Upper lobe of left lung (tissue), 6 donors: Measurements from ENCODE around the gene CARD10. TPM values are rescaled to one million over a fixed set of nuclear protein-coding genes. Genes with fewer than 3 reads are reported as not detected.
A peak's percentile ranks its signal among the peaks of the same experiment; 100 is the strongest.

Experiments
- ATAC-seq, 2 donors: fragments of 200-7000 bp; cut with Tn5 transposase; one replicate each; pipeline ENCODE4 v1.9.1; 2022; ENCODE audit warnings: mild to moderate bottlenecking in 2 of 2, moderate library complexity in 2 of 2; ENCODE audit not compliant: low FRiP score in 2 of 2
- DNase-seq, 2 donors: peaks; one replicate each; pipeline ENCODE4 v3.0.0-alpha.2; 2019 to 2020
- H3K27ac ChIP-seq, 4 donors: fragments of 200-600 bp; sonication (generic); one replicate each; pipeline ENCODE4 v1.5.1; 2016 to 2019
- H3K27me3 ChIP-seq, 4 donors: fragments of 200-600 bp; sonication (generic); one replicate each; pipeline ENCODE4 v1.5.1; 2017 to 2019
- H3K36me3 ChIP-seq, 4 donors: fragments of 200-600 bp; sonication (generic); one replicate each; pipeline ENCODE4 v1.5.1; 2016 to 2019
- H3K4me1 ChIP-seq, 4 donors: fragments of 200-600 bp; sonication (generic); one replicate each; pipeline ENCODE4 v1.5.1; 2018 to 2019
- H3K4me3 ChIP-seq, 4 donors: fragments of 200-600 bp; sonication (generic); one replicate each; pipeline ENCODE4 v1.5.1; 2017 to 2019; ENCODE audit warnings: mild to moderate bottlenecking in 2 of 4, moderate library complexity in 1 of 4
- H3K9me3 ChIP-seq, 4 donors: fragments of 200-600 bp; sonication (generic); one replicate each; pipeline ENCODE4 v1.5.1; 2018 to 2019
- EP300 ChIP-seq, 4 donors: sonication (generic); formaldehyde crosslinking; IDR thresholded peaks; one replicate each; pipeline ENCODE4 v1.5.1; 2017; ENCODE audit warnings: antibody characterized with exemption in 4 of 4, control low read depth in 2 of 4
- POLR2A ChIP-seq, 4 donors: fragments of 450-650 bp; IDR thresholded peaks; one replicate each; pipeline ENCODE4 v1.5.1; 2016 to 2017; ENCODE audit warnings: antibody characterized with exemption in 4 of 4, mild to moderate bottlenecking in 2 of 4
- POLR2AphosphoS5 ChIP-seq, 2 donors: sonication (generic); formaldehyde crosslinking; IDR thresholded peaks; one replicate each; pipeline ENCODE4 v1.5.1; 2017; ENCODE audit warnings: antibody characterized with exemption in 2 of 2
- WGBS, 2 donors: methylation state at CpG; one replicate each; pipeline ENCODE4 v1.1.5; 2017 to 2018; 5-methylcytosine and 5-hydroxymethylcytosine counted together
- total RNA-seq, 6 donors: library from RNA; depleted of rRNA in 4 of 6; stranded (reverse); fragments of >200 nt in 4 of 6; gene quantifications; one replicate each; pipeline versions ENCODE4 v1.1.0 to v1.2.1, GENCODE V29; 2016 to 2021
- TF ChIP-seq, protein P1 (sequence below), 6 experiments: fragments of 450-650 bp in 4 of 6; fragments of 200-600 bp in 2 of 6; sonication (generic) in 2 of 6; IDR thresholded peaks; one replicate each; pipeline ENCODE4 v1.5.1; 2016 to 2019; ENCODE audit warnings: antibody characterized with exemption in 6 of 6
- donor health status: DM: no; HTN: no; CAD: no; lungs with moderate emphysema.
- donor health status: DM: no; HTN: yes; CAD: no; lungs with severe emphysema.

The CARD10 gene
- total RNA-seq, 6 donors from 2014 or later: 6.2 to 19.8 (median 13.6) TPM

DNA sequence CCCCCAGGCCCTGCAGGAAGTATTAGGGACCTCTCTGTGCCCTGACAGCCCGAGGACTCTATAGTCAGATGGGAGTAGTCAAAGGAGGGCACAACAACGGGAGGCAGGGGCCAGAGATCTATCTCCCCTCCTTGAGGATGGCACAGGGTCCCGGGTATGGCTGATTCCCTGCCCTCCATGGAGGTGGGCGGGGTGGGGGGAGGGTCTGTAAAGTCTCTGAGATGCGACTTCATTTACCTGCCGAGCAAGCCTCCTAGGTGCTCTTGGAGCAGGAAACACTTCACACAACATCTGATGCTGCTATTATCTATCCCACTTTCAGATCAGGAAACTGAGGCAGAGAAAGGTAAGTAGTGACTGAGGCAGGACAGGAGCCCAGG lies 40.3 kb upstream of the CARD10 start:
- WGBS, 2 donors: 45 to 52% methylated on average over 2 to 6 of the region's 6 CpGs
- Histone ChIP-seq H3K36me3 (no peaks in the 10 kb centered on the region), H3K4me1 (peaks cover 51 to 64% (median 58%) of the 10 kb centered on the region in 4 donors), H3K9me3 (no peaks in the 10 kb centered on the region), H3K27ac (peak overlapping the region; percentile 97 to 99 (median 99)), H3K4me3 (peak overlapping the region in 3 of 4 donors; percentile 69 to 87 (median 82)), H3K27me3 (peaks cover 0 to 15% (median 2%) of the 10 kb centered on the region in 4 donors)
- ATAC-seq (no peak), DNase-seq (no peak)
- TF ChIP-seq, protein P1, sequence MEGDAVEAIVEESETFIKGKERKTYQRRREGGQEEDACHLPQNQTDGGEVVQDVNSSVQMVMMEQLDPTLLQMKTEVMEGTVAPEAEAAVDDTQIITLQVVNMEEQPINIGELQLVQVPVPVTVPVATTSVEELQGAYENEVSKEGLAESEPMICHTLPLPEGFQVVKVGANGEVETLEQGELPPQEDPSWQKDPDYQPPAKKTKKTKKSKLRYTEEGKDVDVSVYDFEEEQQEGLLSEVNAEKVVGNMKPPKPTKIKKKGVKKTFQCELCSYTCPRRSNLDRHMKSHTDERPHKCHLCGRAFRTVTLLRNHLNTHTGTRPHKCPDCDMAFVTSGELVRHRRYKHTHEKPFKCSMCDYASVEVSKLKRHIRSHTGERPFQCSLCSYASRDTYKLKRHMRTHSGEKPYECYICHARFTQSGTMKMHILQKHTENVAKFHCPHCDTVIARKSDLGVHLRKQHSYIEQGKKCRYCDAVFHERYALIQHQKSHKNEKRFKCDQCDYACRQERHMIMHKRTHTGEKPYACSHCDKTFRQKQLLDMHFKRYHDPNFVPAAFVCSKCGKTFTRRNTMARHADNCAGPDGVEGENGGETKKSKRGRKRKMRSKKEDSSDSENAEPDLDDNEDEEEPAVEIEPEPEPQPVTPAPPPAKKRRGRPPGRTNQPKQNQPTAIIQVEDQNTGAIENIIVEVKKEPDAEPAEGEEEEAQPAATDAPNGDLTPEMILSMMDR (IDR thresholded peaks at IDR 0.05): no peak
- TF ChIP-seq POLR2A (IDR thresholded peaks at IDR 0.05) (no peak), EP300 (IDR thresholded peaks at IDR 0.05) (no peak)

GRCh38 chr22:37558815-37559214 lies 39.6 kb upstream of the CARD10 start:
- ATAC-seq: no peak

DNA sequence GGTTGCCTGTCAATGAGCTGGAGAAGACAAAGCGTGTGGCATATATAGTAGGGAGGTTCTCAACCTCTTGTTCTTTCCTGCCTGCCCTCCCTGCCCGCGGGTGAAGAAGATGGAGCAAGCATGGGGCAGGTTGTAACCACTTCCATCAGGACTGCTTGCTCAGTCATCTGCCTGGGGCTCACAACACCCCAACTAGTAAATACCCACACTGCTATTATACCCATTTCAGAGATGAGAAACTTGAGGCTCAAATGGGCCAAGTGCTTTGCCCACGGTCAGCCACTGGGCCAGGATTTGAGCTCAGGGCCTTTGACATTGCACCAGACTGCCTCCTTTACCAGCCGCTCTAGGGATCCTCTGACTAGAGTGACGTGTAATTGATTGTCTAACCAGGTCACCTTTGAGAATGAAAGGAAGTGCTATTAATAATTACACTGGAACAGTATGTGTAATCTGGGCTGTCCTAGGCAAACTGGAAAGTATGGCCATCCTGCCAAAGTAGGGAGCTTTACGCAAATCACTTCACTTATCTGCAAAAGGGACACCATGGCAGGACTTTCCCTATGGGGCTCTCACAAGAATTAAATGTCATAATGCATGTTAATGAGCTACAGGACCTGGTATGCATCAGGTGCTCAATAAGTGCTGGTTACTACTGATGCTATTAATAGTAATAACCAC lies 38.2 kb upstream of the CARD10 start:
- Histone ChIP-seq H3K4me3 (no peak overlapping the region), H3K4me1 (peaks cover 37 to 52% (median 44%) of the 10 kb centered on the region in 4 donors), H3K27ac (peak overlapping the region in 3 of 4 donors; percentile 34 to 99 (median 70)), H3K9me3 (no peaks in the 10 kb centered on the region), H3K36me3 (no peaks in the 10 kb centered on the region), H3K27me3 (peaks cover 0 to 15% (median 2%) of the 10 kb centered on the region in 4 donors)
- WGBS, 2 donors: 62 to 69% methylated on average over 7 of the region's 7 CpGs
- DNase-seq: no peak
- TF ChIP-seq POLR2A (IDR thresholded peaks at IDR 0.05) (no peak), EP300 (IDR thresholded peaks at IDR 0.05) (peak in 1 of 4 donors; percentile 77), POLR2AphosphoS5 (IDR thresholded peaks at IDR 0.05) (no peak)
- peak in 1 of 2 donors; percentile 3 for ATAC-seq

More at GRCh38 chr22:37558815-37559214, 39.6 kb upstream of the CARD10 start:
- no peak for DNase-seq
- Histone ChIP-seq H3K4me1 (peaks cover 44 to 57% (median 52%) of the 10 kb centered on the region in 4 donors), H3K27ac (peak overlapping the region; percentile 97 to 99 (median 99)), H3K4me3 (no peak overlapping the region), H3K27me3 (peaks cover 0 to 15% (median 2%) of the 10 kb centered on the region in 4 donors), H3K36me3 (no peaks in the 10 kb centered on the region), H3K9me3 (no peaks in the 10 kb centered on the region)
- WGBS, 2 donors: 74 to 75% methylated on average over 7 of the region's 7 CpGs
- no peak for TF ChIP-seq POLR2A (IDR thresholded peaks at IDR 0.05)
- TF ChIP-seq, protein P1 (IDR thresholded peaks at IDR 0.05): no peak
- TF ChIP-seq EP300 (IDR thresholded peaks at IDR 0.05): no peak
- TF ChIP-seq POLR2AphosphoS5 (IDR thresholded peaks at IDR 0.05): no peak

GRCh38 chr22:37556710-37557109 lies 37.5 kb upstream of the CARD10 start:
- 7 to 25% methylated on average over 1 to 5 of the region's 5 CpGs for WGBS, 2 donors
- H3K36me3 ChIP-seq: no peaks in the 10 kb centered on the region
- no peaks in the 10 kb centered on the region for H3K9me3 ChIP-seq
- H3K4me1 ChIP-seq: peaks cover 38 to 52% (median 44%) of the 10 kb centered on the region in 4 donors
- H3K4me3 ChIP-seq: no peak overlapping the region
- no peak for TF ChIP-seq EP300 (IDR thresholded peaks at IDR 0.05)
- TF ChIP-seq, protein P1 (IDR thresholded peaks at IDR 0.05): no peak
- no peak for TF ChIP-seq POLR2AphosphoS5 (IDR thresholded peaks at IDR 0.05)
- no peak for TF ChIP-seq POLR2A (IDR thresholded peaks at IDR 0.05)
- ATAC-seq: no peak
- H3K27ac ChIP-seq: peak overlapping the region in 3 of 4 donors; percentile 30 to 70 (median 34)
- DNase-seq: no peak
- peaks cover 0 to 12% (median 2%) of the 10 kb centered on the region in 4 donors for H3K27me3 ChIP-seq

DNA sequence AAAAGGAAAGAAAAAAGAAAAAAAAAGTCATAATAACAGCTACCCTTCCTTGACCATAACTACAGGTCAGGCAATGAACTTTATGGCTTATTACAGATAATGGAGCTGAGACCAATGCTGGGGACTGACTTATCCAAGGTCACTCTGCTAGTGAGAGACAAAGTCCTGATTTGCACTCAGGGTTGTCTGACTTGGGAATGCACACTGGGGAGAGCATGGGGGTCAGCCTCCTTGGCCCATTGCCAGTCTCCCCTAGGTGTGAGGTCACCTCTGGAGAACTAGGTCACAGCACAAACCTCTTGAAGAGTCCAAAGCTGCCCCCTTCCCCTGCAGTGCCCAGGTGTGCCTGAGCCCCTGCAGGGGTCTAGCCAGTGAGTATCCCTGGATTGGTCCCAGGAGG lies 35.8 kb upstream of the CARD10 start:
- peaks cover 48 to 52% (median 50%) of the 10 kb centered on the region in 4 donors for H3K4me1 ChIP-seq
- H3K9me3 ChIP-seq: no peaks in the 10 kb centered on the region
- no peak overlapping the region for H3K27ac ChIP-seq
- TF ChIP-seq POLR2A (IDR thresholded peaks at IDR 0.05): no peak
- TF ChIP-seq, protein P1 (IDR thresholded peaks at IDR 0.05): no peak
- TF ChIP-seq POLR2AphosphoS5 (IDR thresholded peaks at IDR 0.05): no peak
- TF ChIP-seq EP300 (IDR thresholded peaks at IDR 0.05): no peak
- H3K4me3 ChIP-seq: no peak overlapping the region
- H3K36me3 ChIP-seq: no peaks in the 10 kb centered on the region
- no peaks in the 10 kb centered on the region for H3K27me3 ChIP-seq
- ATAC-seq (no peak), DNase-seq (no peak)
